DOHH2 (cell line): ENCODE data around the gene TMEM60.

Source experiments
- CTCF ChIP-seq: fragments of 200-600 bp; sonication (generic); IDR thresholded peaks from one replicate; pipeline ENCODE4 v1.5.1; 2014; ENCODE audit warnings: antibody characterized with exemption, mild to moderate bottlenecking, low read depth, low read length; ENCODE audit not compliant: poor library complexity, severe bottlenecking
- EZH2phosphoT487 ChIP-seq: fragments of 200-600 bp; sonication (generic); IDR thresholded peaks from 2 replicates; pipeline ENCODE4 v1.6.1; 2017; ENCODE audit warnings: borderline replicate concordance, mild to moderate bottlenecking, antibody characterized with exemption, low read length, moderate library complexity, mixed read lengths

- TF ChIP-seq CTCF (no peak), EZH2phosphoT487 (no peak)
Observed at GRCh38 chr7:77747718-77748117, 50.5 kb downstream of the TMEM60 start.
